RWPE1 (cell line): ENCODE results near the gene SRI.

Experiments
- CTCF ChIA-PET: fragments of 350-600 bp; sonication (Branson Sonifier 250); formaldehyde crosslinking; extraction: SDS; loops from one replicate; lab custom pipeline; 2021; lab: Yijun Ruan, JAX
- POLR2A ChIA-PET: fragments of 400-600 bp; formaldehyde crosslinking; extraction: SDS; loops from one replicate; lab custom pipeline; 2020; ENCODE audit warnings: antibody characterized with exemption; ENCODE audit not compliant: low non-redundant PET; lab: Yijun Ruan, JAX
- DNase-seq: peaks from one replicate; pipeline ENCODE4 v3.0.0; 2012; ENCODE audit warnings: low spot score
- H3K27ac ChIP-seq: fragments of 450-650 bp; 2 replicates; pipeline ENCODE4 v1.5.1; 2017
- TF ChIP-seq, protein P1 (sequence below): fragments of 450-650 bp; conservative IDR thresholded peaks from 2 replicates; pipeline ENCODE4 v1.5.1; 2017; ENCODE audit warnings: low read depth, mild to moderate bottlenecking

Gene SRI

DNA sequence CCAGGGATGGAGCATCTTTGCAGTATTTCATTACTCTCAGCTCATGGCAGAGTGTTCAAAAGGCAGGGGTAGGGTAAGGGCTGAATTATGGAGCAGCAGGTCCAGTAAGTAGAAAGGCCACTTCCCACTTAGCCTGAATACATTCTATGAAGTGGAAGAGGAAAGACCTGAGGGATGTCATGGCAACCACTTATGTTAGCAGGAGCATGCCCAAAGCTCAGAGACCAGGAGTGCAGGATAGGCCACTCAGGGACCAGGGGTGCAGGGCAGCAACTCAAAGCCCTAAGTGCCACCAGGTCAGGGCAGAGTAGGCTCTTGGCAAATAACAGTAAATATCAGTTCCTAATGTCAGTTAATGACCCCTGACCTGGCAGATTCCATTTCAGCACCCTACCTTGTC, 3.6 kb downstream of the SRI start:
- ChIA-PET POLR2A (interaction anchor here (1.0 kb wide), 1 partner anchor 13 kb away, joined by 3 read pairs; no protein-coding TSS in a partner anchor), CTCF (no interaction called here)
- DNase-seq: no peak
- TF ChIP-seq, protein P1, sequence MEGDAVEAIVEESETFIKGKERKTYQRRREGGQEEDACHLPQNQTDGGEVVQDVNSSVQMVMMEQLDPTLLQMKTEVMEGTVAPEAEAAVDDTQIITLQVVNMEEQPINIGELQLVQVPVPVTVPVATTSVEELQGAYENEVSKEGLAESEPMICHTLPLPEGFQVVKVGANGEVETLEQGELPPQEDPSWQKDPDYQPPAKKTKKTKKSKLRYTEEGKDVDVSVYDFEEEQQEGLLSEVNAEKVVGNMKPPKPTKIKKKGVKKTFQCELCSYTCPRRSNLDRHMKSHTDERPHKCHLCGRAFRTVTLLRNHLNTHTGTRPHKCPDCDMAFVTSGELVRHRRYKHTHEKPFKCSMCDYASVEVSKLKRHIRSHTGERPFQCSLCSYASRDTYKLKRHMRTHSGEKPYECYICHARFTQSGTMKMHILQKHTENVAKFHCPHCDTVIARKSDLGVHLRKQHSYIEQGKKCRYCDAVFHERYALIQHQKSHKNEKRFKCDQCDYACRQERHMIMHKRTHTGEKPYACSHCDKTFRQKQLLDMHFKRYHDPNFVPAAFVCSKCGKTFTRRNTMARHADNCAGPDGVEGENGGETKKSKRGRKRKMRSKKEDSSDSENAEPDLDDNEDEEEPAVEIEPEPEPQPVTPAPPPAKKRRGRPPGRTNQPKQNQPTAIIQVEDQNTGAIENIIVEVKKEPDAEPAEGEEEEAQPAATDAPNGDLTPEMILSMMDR: no peak
- no peak overlapping the region for H3K27ac ChIP-seq

DNA sequence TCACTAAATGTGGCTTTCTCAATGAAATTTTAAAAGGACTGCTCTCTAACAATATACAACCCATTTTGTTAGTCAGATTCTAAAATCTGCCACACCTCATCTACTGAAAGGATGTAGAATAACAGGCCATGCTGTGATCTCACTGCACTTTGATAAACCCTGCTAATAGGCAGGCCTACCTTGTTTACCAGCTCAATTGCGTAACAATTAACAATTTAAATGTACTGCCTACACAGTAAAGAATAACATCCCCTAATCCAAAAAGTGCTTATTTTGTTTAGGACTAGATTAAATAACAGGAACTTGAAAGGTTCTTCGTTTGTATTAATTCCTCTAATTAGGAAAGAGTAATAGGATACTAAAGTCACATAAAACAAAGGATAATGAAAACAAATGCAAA, 4.5 kb downstream of the SRI start:
- CTCF ChIA-PET: no interaction called here
- TF ChIP-seq, protein P1: no peak
- POLR2A ChIA-PET: interaction anchor here (1.0 kb wide), 1 partner anchor 12 kb away, joined by 3 read pairs; no protein-coding TSS in a partner anchor

DNA sequence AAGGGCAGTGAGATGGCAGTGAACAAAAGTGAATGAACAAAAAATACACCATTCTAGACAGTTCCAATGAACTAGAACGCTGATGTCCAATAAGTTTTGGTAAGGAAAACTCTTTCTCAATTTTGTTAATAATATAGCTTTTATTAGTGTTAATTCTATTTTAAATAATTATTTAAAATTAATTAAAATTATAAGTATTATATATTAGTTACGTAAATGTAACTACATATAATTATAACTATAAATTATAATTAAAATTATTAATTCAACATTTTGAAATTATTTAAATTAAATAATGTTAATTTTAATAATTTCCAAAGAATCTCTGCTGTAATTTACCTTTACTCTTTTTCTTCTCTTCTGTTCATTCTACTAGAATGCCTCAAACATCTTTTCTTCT, 5.4 kb downstream of the SRI start:
- no peak overlapping the region for H3K27ac ChIP-seq
- TF ChIP-seq, protein P1: no peak
- DNase-seq: no peak
- ChIA-PET POLR2A (no interaction called here), CTCF (no interaction called here)

More for the DNA sequence above, 4.5 kb downstream of the SRI start:
- no peak overlapping the region for H3K27ac ChIP-seq
- DNase-seq: no peak

DNA sequence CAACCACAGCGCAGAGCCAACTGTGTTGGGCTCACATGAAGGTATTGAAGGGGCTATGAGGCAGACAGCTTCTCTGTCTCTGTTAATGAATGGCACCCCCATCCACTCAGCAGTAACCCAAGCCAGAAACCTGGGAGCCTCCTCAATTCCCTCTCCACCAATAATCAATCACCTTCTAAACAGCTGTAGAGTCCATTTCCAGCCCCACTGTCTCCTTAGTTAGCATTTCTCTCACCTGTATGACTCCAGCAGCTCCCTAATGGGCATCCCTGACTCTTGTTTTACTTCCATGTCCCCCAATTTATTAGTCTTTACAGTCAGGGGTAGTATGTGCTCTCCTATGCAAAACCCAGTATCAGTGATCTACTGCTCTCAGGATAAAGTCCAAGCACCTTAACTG, 6.9 kb downstream of the SRI start:
- H3K27ac ChIP-seq: no peak overlapping the region
- TF ChIP-seq, protein P1: no peak
- POLR2A ChIA-PET: interaction anchor here (0.7 kb wide), 1 partner anchor 7 kb away, joined by 3 read pairs; the partner anchor contains the start of gene SRI
- no peak for DNase-seq
- CTCF ChIA-PET: no interaction called here

DNA sequence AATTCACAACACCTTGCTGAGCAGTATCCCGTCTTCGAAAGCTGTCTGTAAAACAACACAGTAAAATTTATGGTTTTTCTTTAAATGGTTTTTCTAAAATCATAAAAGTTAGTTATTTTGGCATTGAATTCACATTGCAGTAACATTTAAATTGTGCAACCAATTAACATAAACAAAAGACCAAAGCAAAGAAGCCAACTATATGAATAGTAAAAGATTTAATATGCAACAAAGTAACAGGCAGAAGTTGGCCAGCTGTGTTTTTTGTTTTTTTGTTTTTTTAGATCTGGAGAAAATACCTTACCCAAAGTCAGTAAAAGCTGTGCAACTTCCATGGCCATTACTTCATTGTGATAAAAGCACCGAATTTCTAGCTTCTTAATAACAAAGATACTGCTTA, 11.3 kb downstream of the SRI start:
- CTCF ChIA-PET: interaction anchor here (0.7 kb wide), 1 partner anchor 331 kb away, joined by 3 read pairs; no protein-coding TSS in a partner anchor
- DNase-seq: no peak
- POLR2A ChIA-PET: interaction anchor here (0.7 kb wide), 1 partner anchor 10 kb away, joined by 5 read pairs; no protein-coding TSS in a partner anchor
- no peak overlapping the region for H3K27ac ChIP-seq
- TF ChIP-seq, protein P1: no peak

DNA sequence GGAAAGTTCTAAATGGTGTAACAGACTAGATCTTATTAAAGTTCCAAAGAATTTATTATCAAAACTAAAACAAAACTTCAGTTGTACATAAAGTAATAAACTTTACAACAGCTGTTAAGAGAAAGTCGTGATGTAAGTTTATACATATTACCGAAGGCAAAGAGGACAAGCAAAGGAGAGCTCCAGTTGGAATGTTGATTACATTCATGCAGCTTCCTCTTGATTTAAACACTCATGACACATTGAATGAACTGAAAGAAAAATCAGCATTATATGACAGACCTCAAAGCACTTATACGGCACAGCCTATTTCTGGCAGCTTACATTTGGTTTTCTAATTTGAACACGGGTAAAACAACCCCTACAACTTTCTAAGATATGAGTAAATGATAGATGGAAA, 13.6 kb downstream of the SRI start:
- H3K27ac ChIP-seq: no peak overlapping the region
- DNase-seq: no peak
- ChIA-PET POLR2A (no interaction called here), CTCF (no interaction called here)
- TF ChIP-seq, protein P1: no peak

DNA sequence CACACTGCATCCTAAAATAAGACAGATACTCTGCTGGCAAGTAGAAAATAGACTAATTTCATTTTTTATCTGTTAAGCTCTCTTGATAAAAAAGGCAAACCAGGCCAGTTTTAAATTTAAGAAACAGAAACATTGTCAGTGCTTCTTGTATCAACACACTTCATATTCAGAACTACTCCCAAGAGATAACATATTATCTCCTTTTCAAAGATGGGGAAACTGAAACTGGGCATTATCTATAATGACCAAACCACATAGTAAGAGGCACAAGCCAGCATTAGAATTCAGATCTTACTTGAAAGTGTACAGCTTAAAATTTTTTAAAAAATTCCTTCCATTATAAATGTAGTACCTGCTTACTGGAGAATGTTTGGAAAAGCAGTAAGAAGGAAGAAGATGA, 14.7 kb downstream of the SRI start:
- POLR2A ChIA-PET: no interaction called here
- no peak for DNase-seq
- H3K27ac ChIP-seq: no peak overlapping the region
- CTCF ChIA-PET: no interaction called here
- TF ChIP-seq, protein P1: no peak
